Body of pancreas (tissue), 4 donors: ENCODE results near the gene KCNJ14.

ENCODE experiments used
- POLR2A ChIP-seq, 3 donors: fragments of 450-650 bp; IDR thresholded peaks; one replicate each; pipeline ENCODE4 v1.6.1; 2016; ENCODE audit warnings: antibody characterized with exemption in 3 of 3, mild to moderate bottlenecking in 2 of 3
- TF ChIP-seq, protein P1 (sequence below), 7 experiments: fragments of 450-650 bp in 4 of 7; fragments of 200-600 bp in 3 of 7; sonication (generic) in 3 of 7; IDR thresholded peaks; one replicate each; pipeline ENCODE4 v1.5.1; 2016 to 2019; ENCODE audit warnings: antibody characterized with exemption in 7 of 7

- TF ChIP-seq, protein P1, sequence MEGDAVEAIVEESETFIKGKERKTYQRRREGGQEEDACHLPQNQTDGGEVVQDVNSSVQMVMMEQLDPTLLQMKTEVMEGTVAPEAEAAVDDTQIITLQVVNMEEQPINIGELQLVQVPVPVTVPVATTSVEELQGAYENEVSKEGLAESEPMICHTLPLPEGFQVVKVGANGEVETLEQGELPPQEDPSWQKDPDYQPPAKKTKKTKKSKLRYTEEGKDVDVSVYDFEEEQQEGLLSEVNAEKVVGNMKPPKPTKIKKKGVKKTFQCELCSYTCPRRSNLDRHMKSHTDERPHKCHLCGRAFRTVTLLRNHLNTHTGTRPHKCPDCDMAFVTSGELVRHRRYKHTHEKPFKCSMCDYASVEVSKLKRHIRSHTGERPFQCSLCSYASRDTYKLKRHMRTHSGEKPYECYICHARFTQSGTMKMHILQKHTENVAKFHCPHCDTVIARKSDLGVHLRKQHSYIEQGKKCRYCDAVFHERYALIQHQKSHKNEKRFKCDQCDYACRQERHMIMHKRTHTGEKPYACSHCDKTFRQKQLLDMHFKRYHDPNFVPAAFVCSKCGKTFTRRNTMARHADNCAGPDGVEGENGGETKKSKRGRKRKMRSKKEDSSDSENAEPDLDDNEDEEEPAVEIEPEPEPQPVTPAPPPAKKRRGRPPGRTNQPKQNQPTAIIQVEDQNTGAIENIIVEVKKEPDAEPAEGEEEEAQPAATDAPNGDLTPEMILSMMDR (IDR thresholded peaks at IDR 0.05), result no peak
- TF ChIP-seq POLR2A (IDR thresholded peaks at IDR 0.05), result no peak
Measured at GRCh38 chr19:48468772-48469288, 13.5 kb downstream of the KCNJ14 start.
